PFSK-1 (cell line): Measurements from ENCODE around the gene EPAS1.

Source experiments
- POLR2AphosphoS5 ChIP-seq: IDR thresholded peaks from 2 replicates; pipeline ENCODE4 v1.6.1; 2012; ENCODE audit warnings: low read depth, mild to moderate bottlenecking, control low read depth, low read length, moderate library complexity
- SIN3A ChIP-seq: IDR thresholded peaks from 2 replicates; pipeline ENCODE4 v1.6.1; 2012; ENCODE audit warnings: mild to moderate bottlenecking, low read length, moderate library complexity, borderline replicate concordance; ENCODE audit not compliant: insufficient read depth
- TAF1 ChIP-seq: IDR thresholded peaks from 2 replicates; pipeline ENCODE4 v1.6.1; 2012; ENCODE audit warnings: low read length, control low read depth, borderline replicate concordance; ENCODE audit not compliant: insufficient read depth
- TF ChIP-seq, protein P1 (sequence below), 2 experiments: IDR thresholded peaks; 2 replicates each; pipeline versions ENCODE4 v1.6.1 to v1.8.0; 2011 to 2012; ENCODE audit warnings: low read depth in 2 of 2, low read length in 2 of 2, control low read depth in 1 of 2, inconsistent platforms in 1 of 2, mild to moderate bottlenecking in 1 of 2, moderate library complexity in 1 of 2; ENCODE audit not compliant: insufficient read depth in 1 of 2

DNA sequence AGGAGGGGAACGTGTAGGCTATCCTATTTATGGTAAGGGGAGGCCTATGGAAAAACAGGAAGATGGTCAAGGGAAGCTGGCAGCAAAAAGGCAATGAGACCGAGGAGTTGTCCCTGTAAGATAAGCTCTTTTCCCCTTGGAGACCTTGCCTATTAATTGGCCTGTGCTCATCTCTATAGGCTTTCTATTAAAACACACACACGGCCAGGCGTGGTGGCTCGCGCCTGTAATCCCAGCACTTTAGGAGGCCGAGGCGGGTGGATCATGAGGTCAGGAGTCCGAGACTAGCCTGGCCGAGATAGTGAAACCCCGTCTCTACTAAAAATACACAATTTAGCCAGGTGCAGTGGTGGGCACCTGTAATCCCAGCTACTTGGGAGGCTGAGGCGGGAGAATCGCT, 32.1 kb downstream of the EPAS1 start:
- TF ChIP-seq, protein P1, sequence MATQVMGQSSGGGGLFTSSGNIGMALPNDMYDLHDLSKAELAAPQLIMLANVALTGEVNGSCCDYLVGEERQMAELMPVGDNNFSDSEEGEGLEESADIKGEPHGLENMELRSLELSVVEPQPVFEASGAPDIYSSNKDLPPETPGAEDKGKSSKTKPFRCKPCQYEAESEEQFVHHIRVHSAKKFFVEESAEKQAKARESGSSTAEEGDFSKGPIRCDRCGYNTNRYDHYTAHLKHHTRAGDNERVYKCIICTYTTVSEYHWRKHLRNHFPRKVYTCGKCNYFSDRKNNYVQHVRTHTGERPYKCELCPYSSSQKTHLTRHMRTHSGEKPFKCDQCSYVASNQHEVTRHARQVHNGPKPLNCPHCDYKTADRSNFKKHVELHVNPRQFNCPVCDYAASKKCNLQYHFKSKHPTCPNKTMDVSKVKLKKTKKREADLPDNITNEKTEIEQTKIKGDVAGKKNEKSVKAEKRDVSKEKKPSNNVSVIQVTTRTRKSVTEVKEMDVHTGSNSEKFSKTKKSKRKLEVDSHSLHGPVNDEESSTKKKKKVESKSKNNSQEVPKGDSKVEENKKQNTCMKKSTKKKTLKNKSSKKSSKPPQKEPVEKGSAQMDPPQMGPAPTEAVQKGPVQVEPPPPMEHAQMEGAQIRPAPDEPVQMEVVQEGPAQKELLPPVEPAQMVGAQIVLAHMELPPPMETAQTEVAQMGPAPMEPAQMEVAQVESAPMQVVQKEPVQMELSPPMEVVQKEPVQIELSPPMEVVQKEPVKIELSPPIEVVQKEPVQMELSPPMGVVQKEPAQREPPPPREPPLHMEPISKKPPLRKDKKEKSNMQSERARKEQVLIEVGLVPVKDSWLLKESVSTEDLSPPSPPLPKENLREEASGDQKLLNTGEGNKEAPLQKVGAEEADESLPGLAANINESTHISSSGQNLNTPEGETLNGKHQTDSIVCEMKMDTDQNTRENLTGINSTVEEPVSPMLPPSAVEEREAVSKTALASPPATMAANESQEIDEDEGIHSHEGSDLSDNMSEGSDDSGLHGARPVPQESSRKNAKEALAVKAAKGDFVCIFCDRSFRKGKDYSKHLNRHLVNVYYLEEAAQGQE (IDR thresholded peaks at IDR 0.05; ENCODE audit: insufficient read depth in 1 of 2, low read depth in 2 of 2, low read length in 2 of 2) = no peak
- TF ChIP-seq TAF1 (no peak), POLR2AphosphoS5 (no peak), SIN3A (no peak)
